Astrocyte of the cerebellum (primary cell): Measurements from ENCODE around the gene CPNE2.
"Not testable (repeated sequence)": the region's sequence is repeated elsewhere in the genome, so short reads cannot be mapped to it uniquely, and the experiment has no call there.

Experiments used
- DNase-seq: peaks from one replicate; pipeline ENCODE4 v3.0.0-alpha.2; 2011; ENCODE audit warnings: low read depth
- H3K4me3 ChIP-seq: 2 replicates; pipeline ENCODE4 v1.5.1; 2011; ENCODE audit warnings: mild to moderate bottlenecking, low read depth, low read length, moderate library complexity
- in situ Hi-C: cut with HindIII; loops from 2 replicates; pipeline ENCODE4 v1.10.0; 2017; ENCODE audit warnings: low sequenced_read_pairs
- TF ChIP-seq, protein P1 (sequence below): IDR thresholded peaks from 2 replicates; pipeline ENCODE4 v1.5.1; 2012; ENCODE audit warnings: low read length, low read depth, moderate library complexity, mild to moderate bottlenecking; ENCODE audit errors: missing control alignments

CPNE2 gene

DNA sequence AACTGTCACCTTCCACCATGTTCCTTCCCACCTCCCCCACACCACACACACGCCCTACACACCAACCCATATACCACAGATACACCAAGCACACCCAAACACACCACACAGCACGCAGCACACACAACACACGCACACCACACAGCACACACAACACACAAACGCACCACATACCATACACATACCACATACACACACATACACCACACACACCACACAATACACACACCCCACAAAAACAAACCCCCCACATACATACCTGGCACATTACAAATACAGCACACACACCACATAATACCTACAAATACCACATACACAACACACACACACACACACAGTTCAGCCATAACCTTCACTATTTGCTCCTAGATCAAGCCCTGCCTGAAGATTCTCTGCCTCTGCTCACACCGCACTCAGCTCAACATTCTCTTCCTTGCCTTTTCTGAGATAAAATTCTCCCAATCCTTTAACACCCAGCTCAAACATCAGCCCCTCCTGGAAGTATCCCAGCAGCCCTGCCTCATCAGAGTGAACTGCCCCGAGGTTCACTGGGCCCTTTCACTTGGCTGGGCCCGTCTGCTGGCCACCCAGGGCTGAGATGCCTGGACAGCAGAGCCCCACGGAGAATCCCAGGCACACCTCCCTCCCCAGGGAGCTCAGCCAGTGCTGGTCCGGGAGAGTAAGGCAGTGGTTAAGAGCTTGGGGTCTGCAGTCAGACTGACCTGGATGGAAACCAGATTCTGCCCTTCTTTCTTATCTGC lies 31.9 kb upstream of the CPNE2 start:
- H3K4me3 ChIP-seq: no peak overlapping the region
- TF ChIP-seq, protein P1, sequence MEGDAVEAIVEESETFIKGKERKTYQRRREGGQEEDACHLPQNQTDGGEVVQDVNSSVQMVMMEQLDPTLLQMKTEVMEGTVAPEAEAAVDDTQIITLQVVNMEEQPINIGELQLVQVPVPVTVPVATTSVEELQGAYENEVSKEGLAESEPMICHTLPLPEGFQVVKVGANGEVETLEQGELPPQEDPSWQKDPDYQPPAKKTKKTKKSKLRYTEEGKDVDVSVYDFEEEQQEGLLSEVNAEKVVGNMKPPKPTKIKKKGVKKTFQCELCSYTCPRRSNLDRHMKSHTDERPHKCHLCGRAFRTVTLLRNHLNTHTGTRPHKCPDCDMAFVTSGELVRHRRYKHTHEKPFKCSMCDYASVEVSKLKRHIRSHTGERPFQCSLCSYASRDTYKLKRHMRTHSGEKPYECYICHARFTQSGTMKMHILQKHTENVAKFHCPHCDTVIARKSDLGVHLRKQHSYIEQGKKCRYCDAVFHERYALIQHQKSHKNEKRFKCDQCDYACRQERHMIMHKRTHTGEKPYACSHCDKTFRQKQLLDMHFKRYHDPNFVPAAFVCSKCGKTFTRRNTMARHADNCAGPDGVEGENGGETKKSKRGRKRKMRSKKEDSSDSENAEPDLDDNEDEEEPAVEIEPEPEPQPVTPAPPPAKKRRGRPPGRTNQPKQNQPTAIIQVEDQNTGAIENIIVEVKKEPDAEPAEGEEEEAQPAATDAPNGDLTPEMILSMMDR: no peak
- in situ Hi-C loops: no loop called here
- no peak for DNase-seq

DNA sequence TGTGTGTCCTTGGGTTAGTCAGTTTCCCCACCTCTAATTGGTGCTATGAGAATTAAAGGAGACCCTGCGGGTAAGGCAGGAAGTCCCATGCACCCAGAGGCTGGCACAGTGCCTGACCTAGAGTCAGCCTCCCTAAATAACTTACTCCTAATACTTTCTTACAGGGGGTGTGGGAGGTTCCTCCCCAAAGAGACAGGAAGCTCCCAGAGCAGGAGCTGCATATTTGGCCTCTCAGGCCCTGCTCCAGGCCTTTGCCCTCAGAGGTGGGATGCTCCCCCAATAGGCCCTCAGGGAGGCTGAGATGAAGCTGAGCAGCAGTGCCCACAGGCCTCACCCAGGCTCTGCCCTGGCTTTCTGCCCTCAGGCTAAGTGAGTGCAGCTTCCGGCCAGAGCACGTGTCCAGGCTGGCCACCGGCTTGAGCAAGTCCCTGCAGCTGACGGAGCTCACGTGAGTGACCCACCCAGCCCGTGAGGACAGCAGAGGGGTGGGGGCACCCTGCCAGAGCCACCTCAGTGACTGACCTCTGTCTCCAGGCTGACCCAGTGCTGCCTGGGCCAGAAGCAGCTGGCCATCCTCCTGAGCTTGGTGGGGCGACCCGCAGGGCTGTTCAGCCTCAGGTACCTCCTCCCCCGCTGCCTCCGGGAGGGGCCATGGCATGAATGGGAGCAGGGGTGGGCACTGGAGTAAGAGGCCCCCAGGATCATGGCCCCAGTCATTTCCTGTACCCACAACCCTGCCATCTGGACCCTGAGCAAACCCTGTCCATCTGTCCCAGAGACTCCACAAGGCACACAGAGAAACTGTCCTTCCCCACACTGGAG lies 31.1 kb upstream of the CPNE2 start:
- no peak overlapping the region for H3K4me3 ChIP-seq
- in situ Hi-C loops: no loop called here
- TF ChIP-seq, protein P1: no peak
- no peak for DNase-seq

DNA sequence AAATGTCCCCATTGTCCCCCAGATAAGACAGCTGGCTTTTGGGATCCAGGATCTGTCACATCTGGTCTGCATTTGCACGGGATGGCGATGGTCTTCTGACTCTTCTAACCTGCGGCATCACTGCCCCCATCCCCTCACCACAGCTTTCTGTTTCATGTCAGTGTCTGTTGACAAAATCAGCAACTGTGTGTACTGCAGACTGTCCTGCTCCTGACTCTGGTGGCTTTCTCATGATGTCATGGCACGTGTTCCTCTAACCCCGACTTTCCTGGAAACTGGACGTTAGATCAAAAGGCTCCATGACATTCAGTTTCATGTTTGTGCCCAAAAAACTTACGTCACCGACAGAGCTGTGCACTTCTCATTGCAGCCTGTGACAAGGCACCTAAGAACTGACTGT lies 30.1 kb upstream of the CPNE2 start:
- no peak for DNase-seq
- TF ChIP-seq, protein P1: no peak
- in situ Hi-C loops: no loop called here
- H3K4me3 ChIP-seq: no peak overlapping the region

DNA sequence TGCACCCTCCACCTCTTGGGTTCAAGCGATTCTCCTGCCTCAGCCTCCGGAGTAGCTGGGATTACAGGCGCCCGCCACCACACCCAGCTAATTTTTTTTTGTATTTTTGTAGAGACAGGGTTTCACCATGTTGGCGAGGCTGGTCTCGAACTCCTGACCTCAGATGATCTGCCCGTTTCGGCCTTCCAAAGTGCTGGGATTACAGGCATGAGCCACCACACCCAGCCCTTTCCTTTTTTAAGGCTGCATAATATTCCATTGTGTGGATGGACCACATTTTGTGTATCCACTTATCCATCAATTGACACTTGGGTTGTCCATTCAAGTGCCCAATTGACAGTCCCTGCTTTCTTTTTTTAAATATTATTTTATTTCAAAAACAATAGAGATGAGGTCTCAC lies 29.2 kb upstream of the CPNE2 start:
- DNase-seq, in situ Hi-C loops, H3K4me3 ChIP-seq: not testable (repeated sequence)

DNA sequence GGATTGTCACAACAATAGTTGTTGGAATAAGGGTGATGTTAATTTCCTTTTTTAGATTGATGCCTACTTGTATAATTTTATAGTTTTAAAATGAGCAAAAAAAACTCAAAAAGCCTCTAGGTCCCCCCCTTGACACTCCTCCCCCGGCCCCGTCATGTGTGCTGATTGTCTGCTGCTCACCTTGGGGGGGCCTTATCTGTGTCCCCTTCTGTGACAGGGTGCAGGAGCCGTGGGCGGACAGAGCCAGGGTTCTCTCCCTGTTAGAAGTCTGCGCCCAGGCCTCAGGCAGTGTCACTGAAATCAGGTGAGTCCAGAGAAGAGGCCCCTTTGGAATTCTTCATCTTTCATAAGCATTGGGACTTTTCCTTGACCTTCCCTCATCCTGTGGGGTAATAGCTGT lies 27.4 kb upstream of the CPNE2 start:
- no peak for DNase-seq
- TF ChIP-seq, protein P1: no peak
- in situ Hi-C loops: no loop called here
- no peak overlapping the region for H3K4me3 ChIP-seq

DNA sequence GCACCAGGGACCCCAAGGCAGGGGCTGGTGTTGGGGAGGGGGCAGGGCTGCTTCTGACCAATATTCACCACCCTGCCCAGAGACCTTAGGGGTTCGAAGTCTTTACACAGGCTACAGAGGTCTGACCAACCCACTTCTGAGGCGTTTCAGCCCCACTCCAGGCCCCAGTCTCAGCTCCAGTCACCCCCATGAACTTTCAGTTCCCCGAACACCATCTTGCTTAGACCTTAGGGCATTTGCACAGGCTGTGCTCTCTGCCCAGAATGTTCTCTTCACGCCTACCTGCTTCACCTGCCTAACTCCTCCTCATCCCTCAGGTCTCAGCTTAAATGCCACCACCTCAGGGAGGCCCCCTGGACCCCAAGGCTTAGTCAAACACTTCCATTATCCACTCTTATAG lies 25.8 kb upstream of the CPNE2 start:
- no peak for DNase-seq
- TF ChIP-seq, protein P1: no peak
- H3K4me3 ChIP-seq: no peak overlapping the region
- in situ Hi-C loops: no loop called here

DNA sequence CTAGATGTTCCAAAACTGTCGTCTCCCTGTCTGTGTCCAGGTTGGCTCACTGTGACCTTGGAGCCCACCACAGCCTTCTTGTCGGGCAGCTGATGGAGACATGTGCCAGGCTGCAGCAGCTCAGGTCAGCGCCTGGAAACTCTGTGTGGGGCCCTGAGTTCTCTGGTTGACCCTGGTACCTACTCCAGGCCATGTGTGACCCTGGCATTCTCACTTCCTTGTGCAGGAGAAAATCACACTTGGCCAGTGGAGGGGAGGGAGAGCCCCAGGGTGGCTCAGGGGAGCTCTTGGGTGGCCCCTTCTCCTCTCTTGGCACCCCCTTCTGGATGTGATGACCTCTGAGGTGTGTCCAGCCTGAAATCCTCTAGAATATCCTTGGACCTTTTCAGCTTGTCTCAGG lies 25.0 kb upstream of the CPNE2 start:
- TF ChIP-seq, protein P1: no peak
- DNase-seq: no peak
- in situ Hi-C loops: no loop called here
- no peak overlapping the region for H3K4me3 ChIP-seq
